NCI-H446 (cell line): ENCODE data around the gene PDCD1LG2.
"Not testable (repeated sequence)": the region's sequence is repeated elsewhere in the genome, so short reads cannot be mapped to it uniquely, and the experiment has no call there.

Source experiments
- DNase-seq, 2 experiments: peaks; one replicate each; lab custom pipeline; 2025; lab: John Stamatoyannopoulos, UW

The PDCD1LG2 gene

DNA sequence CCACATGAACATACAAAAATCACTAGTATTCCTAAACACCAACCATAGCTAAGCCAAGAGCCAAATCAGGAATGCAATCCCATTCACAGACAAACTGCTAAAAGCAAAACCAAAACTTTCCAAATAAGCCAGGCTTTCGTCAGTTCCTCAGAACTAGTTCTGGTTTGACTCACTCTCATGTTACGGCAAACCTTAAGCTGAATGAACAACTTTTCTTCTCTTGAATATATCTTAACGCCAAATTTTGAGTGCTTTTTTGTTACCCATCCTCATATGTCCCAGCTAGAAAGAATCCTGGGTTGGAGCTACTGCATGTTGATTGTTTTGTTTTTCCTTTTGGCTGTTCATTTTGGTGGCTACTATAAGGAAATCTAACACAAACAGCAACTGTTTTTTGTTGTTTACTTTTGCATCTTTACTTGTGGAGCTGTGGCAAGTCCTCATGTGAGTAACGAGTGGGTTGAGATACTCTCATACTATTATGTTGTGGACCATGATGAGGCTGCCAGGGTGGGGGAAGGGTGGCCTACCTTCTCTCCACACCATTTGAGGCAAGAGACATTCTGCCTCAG, at the start of gene PDCD1LG2:
Gene PDCD1LG2 (plus strand): TSS at position 172 of the 572 bp plus-strand sequence. CDS start 12,016 bp downstream, outside the sequence.
- DNase-seq, result no peak

GRCh38 chr9:5464831-5465330, 45.5 kb upstream of the PDCD1LG2 start:
- DNase-seq, result not testable (repeated sequence)

DNA sequence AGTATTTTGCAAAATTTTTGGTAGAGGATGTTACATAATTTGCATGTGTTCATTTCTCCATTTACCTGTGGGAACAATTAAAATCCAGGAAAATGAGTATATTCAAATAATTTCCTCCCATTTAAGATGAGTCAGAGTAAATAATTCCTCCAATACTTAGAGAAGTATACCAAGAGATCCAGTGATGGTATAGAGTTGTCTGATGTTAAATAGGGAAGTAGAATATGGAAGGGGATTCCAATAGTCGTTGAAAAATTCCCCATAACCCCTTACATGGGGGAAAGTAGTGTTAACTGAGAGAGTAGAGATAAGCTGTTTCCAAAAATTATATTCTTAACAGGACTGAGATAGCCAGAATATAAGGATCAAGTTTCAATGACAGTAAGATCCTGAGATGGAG, 44.3 kb upstream of the PDCD1LG2 start:
- no peak for DNase-seq

- no peak for DNase-seq
These were observed 43.6 kb upstream of the PDCD1LG2 start for GRCh38 chr9:5466766-5467165.

GRCh38 chr9:5468850-5469249, 41.5 kb upstream of the PDCD1LG2 start:
- DNase-seq, result no peak

GRCh38 chr9:5470122-5470521, 40.2 kb upstream of the PDCD1LG2 start:
- no peak for DNase-seq

DNA sequence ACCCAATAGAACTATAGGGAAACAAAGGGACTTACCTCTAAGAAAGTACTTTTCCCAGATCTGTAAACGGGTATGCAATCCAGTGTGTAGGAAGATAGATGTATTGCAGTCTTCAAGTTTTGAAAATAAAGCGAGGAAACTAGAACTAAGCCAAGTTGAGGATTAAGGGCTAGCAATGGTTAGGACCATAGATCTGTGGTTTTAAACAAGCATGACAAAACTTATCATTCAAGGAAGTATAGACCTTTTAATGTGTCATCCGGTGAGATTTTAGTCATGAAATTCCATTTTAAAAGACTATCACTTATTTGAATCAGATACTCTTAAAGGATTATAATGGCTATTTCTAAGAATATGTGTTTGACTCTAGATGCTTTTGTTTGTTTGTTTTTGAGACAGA, 39.5 kb upstream of the PDCD1LG2 start:
- DNase-seq, result no peak

DNA sequence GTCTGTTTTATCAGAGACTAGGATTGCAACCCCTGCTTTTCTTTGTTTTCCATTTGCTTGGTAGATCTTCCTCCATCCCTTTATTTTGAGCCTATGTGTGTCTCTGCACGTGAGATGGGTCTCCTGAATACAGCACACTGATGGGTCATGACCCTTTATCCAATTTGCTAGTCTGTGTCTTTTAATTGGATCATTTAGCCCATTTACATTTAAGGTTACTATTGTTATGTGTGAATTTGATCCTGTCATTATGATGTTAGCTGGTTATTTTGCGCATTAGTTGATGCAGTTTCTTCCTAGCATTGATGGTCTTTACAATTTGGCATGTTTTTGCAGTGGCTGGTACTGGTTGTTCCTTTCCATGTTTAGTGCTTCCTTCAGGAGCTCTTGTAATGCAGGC, 34.7 kb upstream of the PDCD1LG2 start:
- not testable (repeated sequence) for DNase-seq

DNA sequence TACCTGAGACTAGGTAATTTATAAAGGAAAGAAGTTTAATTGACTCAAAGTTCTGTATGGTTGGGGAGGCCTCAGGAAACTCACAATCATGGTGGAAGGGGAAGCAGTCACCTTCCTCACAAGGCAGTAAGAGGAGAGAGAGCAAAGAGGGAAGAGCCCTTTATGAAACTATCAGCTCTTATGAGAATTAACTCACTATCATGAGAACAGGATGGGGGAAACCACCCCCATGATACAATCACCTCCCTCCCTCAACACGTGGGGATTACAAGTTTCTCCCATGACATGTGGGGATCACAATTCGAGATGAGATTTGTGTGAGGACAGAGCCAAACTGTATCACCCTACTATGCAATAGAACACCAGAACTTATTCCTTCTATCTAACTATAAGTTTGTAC, 32.1 kb upstream of the PDCD1LG2 start:
- no peak for DNase-seq

DNA sequence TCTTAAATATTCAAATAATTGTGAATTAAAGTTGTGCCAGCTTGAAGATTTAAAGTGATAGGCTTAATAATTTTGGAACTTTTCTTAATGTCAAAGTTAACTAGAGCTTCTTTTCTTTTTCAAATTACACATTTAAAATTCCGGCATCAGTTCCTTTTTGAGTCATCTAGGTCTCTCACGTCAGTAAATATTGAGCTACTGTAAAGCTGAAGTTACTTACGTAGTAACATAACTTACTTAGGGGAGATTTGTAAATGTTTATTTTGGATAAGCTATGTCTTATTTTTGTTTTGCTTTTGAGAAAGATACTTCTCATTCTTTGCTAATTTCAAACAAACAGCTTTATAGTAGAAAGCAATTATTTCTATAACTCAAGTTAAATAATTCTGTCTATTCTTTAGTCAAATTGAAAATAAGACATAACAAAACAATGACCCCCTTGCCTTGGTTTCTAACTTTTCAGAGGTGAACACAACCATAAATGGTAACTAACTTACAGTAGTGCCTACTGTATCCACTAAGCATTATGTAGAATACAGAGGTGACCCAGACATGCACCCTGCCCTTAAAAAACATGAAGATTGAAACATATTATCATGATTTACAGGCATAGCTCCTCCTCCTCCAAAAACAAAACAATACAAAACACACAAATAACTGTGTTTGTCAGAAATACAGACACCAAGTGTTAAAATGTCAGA, 30.2 kb upstream of the PDCD1LG2 start:
- DNase-seq, result no peak

- DNase-seq, result no peak
These were observed 29.4 kb upstream of the PDCD1LG2 start for GRCh38 chr9:5480919-5481318.

DNA sequence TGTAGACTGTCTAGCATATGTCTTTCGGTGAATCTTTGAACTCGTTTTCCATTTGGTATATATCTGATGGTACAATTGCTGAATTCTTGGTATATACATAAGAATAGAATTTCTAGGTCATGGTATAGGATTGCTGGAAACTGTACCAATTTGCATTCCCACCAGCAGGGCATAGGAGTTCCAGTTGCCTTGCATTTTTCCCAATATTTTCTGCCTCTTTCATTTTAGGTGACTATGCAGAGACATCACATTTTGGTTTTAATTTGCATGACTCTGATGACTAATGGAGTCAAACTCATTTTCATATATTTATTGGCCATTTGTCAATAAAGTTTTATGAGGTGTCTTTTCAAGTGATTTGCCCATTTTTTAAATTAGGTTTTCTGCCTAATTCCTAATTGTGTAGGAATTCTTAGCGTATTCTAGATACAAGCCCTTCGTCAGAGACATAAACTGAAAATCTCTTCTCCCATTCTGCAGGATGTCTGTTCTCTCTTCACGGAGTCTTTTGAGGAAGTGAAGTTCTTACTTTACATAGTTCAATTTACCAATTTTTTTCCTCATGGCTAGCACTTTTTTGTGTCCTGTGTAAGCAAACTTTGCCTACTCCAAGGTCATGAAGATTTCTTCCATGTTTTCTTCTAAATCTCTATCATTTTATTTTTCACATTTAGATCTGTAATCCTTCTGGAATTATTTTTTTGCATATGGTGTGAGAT, 28.9 kb upstream of the PDCD1LG2 start:
- no peak for DNase-seq

GRCh38 chr9:5482194-5482593, 28.1 kb upstream of the PDCD1LG2 start:
- DNase-seq, result no peak

- no peak for DNase-seq
These were observed 27.0 kb upstream of the PDCD1LG2 start for GRCh38 chr9:5483306-5483705.

DNA sequence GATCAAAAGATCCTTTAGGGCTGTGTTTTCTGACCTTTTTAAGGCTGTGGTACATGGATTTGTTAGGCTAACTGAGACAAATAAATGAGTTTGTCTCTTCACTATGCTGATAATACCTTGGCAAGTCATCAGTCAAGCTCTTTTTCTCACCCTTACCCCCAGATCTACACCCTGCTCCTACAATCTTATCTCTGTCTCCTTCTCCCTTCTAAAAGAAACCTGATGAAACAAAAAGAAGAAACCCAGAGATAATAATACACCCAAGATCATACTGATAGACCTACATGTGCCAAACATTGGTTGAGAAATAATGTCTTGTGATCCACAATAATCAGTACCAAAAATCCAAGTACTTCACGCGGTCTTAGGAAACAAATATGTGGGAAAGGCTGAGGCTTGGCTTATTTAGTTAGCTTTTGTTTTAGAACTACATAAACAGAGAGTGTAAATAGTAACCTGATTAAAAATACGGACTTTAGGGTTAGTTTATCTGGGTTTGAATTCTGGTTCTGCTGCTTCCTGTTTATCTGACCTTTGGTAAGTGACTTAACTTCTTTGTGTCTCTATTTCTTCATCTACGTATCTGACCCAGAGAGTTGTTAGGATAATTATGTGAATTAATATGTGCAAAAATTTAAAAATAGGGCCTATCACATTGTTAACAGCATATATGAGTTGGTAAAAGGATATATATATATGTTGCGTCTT, 24.8 kb upstream of the PDCD1LG2 start:
- DNase-seq, result no peak

GRCh38 chr9:5486988-5487387, 23.3 kb upstream of the PDCD1LG2 start:
- no peak for DNase-seq

- DNase-seq, result no peak
These were observed 21.9 kb upstream of the PDCD1LG2 start for GRCh38 chr9:5488221-5489008.

- DNase-seq, result no peak
These were observed 20.5 kb upstream of the PDCD1LG2 start for GRCh38 chr9:5489630-5490490.

GRCh38 chr9:5492965-5493678, 17.2 kb upstream of the PDCD1LG2 start:
- no peak for DNase-seq
